ENCODE data around the gene SCARB1.

The SCARB1 gene

GRCh38 chr12:124811633-124812032 is 52.0 kb downstream of the SCARB1 start:
- no peaks in the 10 kb centered on the region for H3K36me3 ChIP-seq (ENCODE audit: insufficient read depth, low read length)
- no peak overlapping the region for H3K4me3 ChIP-seq (ENCODE audit: low read depth in 1 of 2, low read length in 2 of 2)
- H3K27me3 ChIP-seq (ENCODE audit: control insufficient read depth in 1 of 2, insufficient read depth in 2 of 2, low read length in 2 of 2) = no peaks in the 10 kb centered on the region
- H3K9ac ChIP-seq (ENCODE audit: low read length) = no peak overlapping the region
- H3K4me1 ChIP-seq (ENCODE audit: insufficient read depth, low read length) = no peaks in the 10 kb centered on the region
- H3K9me3 ChIP-seq (ENCODE audit: low read length) = no peaks in the 10 kb centered on the region
- no peak overlapping the region for H3K27ac ChIP-seq (ENCODE audit: low read depth, low read length)

GRCh38 chr12:124809878-124810277 is 53.8 kb downstream of the SCARB1 start:
- Histone ChIP-seq H3K9me3 (ENCODE audit: low read length) (no peaks in the 10 kb centered on the region), H3K27ac (ENCODE audit: low read depth, low read length) (no peak overlapping the region), H3K9ac (ENCODE audit: low read length) (no peak overlapping the region), H3K4me1 (ENCODE audit: insufficient read depth, low read length) (no peaks in the 10 kb centered on the region), H3K4me3 (ENCODE audit: low read depth in 1 of 2, low read length in 2 of 2) (no peak overlapping the region), H3K27me3 (ENCODE audit: control insufficient read depth in 1 of 2, insufficient read depth in 2 of 2, low read length in 2 of 2) (no peaks in the 10 kb centered on the region), H3K36me3 (ENCODE audit: insufficient read depth, low read length) (no peaks in the 10 kb centered on the region)

DNA sequence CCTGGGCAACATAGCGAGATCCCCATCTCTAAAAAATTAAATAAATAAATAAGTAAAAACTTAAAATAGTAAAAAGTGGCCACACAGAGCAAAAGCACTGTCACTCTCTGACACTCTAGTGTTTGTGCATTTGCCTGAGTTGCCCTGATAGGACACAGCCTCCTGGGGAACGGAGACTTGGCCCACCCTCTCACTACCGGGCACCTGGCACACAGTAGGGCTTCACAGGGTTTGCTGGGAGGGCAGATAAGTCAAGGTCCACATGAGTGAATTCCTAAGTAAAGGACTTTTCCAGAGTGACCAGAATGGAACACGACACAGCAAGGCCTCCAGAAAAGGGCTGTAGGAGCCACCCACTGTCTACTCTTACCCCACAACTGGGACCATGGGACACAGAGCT is 54.3 kb downstream of the SCARB1 start:
- H3K4me1 ChIP-seq (ENCODE audit: insufficient read depth, low read length) = peaks cover 4% of the 10 kb centered on the region
- H3K9me3 ChIP-seq (ENCODE audit: low read length) = no peaks in the 10 kb centered on the region
- no peak overlapping the region for H3K27ac ChIP-seq (ENCODE audit: low read depth, low read length)
- no peak overlapping the region for H3K9ac ChIP-seq (ENCODE audit: low read length)
- H3K4me3 ChIP-seq (ENCODE audit: low read depth in 1 of 2, low read length in 2 of 2) = no peak overlapping the region
- no peaks in the 10 kb centered on the region for H3K36me3 ChIP-seq (ENCODE audit: insufficient read depth, low read length)
- H3K27me3 ChIP-seq (ENCODE audit: control insufficient read depth in 1 of 2, insufficient read depth in 2 of 2, low read length in 2 of 2) = no peaks in the 10 kb centered on the region

DNA sequence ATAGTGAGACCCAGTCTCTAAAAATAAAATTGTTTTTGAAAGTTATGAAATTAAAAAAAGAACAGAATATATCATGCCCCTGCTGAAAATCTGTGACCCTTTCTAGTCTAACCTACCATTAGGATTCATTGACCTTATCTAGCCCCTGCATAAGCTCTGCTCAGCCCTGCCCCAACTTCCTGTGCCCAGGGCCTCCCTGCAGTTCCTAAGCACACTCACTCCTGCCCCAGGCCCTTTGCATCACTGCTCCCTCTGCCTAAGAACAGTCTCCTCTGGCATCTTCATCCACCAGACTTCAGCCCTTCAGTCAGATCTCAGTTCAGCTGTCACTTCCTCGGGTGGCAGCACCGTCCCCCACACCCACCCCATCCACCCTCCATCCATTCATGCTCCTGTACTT is 55.4 kb downstream of the SCARB1 start:
- Histone ChIP-seq H3K27ac (ENCODE audit: low read depth, low read length) (no peak overlapping the region), H3K36me3 (ENCODE audit: insufficient read depth, low read length) (no peaks in the 10 kb centered on the region)

DNA sequence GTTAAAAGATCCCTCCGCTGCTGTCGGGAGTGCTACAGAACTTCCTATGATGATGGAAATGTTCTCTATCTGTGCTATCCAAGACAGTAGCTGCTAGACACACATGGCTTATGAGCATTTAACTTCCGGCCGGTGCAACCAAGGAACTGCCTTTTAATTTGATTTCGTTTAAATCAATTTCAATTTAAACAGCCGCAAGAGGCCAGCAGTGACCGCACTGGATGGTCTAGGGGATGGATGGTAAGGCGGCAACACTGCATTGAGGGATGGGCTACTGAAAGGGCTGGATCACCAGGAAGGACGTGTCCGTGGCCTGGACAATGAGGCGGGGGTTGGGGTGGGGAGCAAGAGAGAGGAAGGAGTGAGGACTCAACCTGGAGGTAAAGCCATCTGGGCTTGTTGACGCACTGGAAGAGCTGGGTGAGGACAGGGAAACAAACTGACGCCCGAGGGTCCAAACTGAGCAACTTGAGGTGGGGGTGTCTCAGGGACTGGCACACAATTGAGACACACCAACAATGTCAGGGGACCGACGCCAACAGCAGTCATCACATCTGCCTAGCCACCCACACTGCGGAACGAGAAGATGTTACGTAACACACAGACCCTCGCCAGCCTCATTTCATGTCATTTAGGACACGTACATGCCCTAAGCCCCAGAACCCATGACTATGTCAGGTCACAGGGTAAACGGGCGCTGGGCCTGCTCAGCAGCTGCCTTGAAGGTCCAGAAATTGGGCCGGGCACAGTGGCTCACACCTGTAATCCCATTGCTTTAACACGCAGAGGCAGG is 57.6 kb downstream of the SCARB1 start:
- Histone ChIP-seq H3K9me3 (ENCODE audit: low read length) (no peaks in the 10 kb centered on the region), H3K4me1 (ENCODE audit: insufficient read depth, low read length) (peaks cover 9% of the 10 kb centered on the region), H3K9ac (ENCODE audit: low read length) (no peak overlapping the region), H3K36me3 (ENCODE audit: insufficient read depth, low read length) (no peaks in the 10 kb centered on the region), H3K27ac (ENCODE audit: low read depth, low read length) (no peak overlapping the region), H3K4me3 (ENCODE audit: low read depth in 1 of 2, low read length in 2 of 2) (no peak overlapping the region), H3K27me3 (ENCODE audit: control insufficient read depth in 1 of 2, insufficient read depth in 2 of 2, low read length in 2 of 2) (no peaks in the 10 kb centered on the region)

More for the DNA sequence above, 55.4 kb downstream of the SCARB1 start:
- no peaks in the 10 kb centered on the region for H3K9me3 ChIP-seq (ENCODE audit: low read length)
- H3K9ac ChIP-seq (ENCODE audit: low read length) = no peak overlapping the region
- H3K4me3 ChIP-seq (ENCODE audit: low read depth in 1 of 2, low read length in 2 of 2) = no peak overlapping the region
- no peaks in the 10 kb centered on the region for H3K27me3 ChIP-seq (ENCODE audit: control insufficient read depth in 1 of 2, insufficient read depth in 2 of 2, low read length in 2 of 2)
- peaks cover 9% of the 10 kb centered on the region for H3K4me1 ChIP-seq (ENCODE audit: insufficient read depth, low read length)

DNA sequence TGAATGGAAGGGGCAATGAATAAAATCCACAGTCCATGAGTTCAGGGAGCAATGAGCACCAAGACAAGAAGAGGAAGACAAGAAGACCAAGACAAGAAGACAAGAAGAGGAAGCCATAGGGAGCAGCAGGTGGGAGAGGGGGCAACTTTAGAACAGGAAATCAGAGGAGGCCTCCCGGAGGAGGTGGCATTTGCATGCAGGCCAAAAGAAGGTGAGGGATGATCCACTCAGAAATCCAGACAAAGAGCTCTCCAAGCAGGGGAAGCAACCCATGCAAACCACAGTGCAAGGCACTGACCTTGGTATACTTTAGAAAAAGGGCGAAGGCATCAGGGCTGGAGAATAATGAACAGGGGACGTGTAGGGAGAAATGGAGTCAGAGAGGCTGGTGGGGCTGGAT is 58.6 kb downstream of the SCARB1 start:
- H3K9ac ChIP-seq (ENCODE audit: low read length) = no peak overlapping the region
- H3K27ac ChIP-seq (ENCODE audit: low read depth, low read length) = no peak overlapping the region
- H3K27me3 ChIP-seq (ENCODE audit: control insufficient read depth in 1 of 2, insufficient read depth in 2 of 2, low read length in 2 of 2) = no peaks in the 10 kb centered on the region
- H3K4me1 ChIP-seq (ENCODE audit: insufficient read depth, low read length) = peaks cover 9% of the 10 kb centered on the region
- no peaks in the 10 kb centered on the region for H3K9me3 ChIP-seq (ENCODE audit: low read length)
- no peaks in the 10 kb centered on the region for H3K36me3 ChIP-seq (ENCODE audit: insufficient read depth, low read length)
- no peak overlapping the region for H3K4me3 ChIP-seq (ENCODE audit: low read depth in 1 of 2, low read length in 2 of 2)

GRCh38 chr12:124804011-124804621 is 59.5 kb downstream of the SCARB1 start:
- Histone ChIP-seq H3K4me3 (ENCODE audit: low read depth in 1 of 2, low read length in 2 of 2) (no peak overlapping the region), H3K4me1 (ENCODE audit: insufficient read depth, low read length) (peaks cover 9% of the 10 kb centered on the region), H3K36me3 (ENCODE audit: insufficient read depth, low read length) (no peaks in the 10 kb centered on the region), H3K27ac (ENCODE audit: low read depth, low read length) (peak overlapping the region; percentile 35), H3K9me3 (ENCODE audit: low read length) (no peaks in the 10 kb centered on the region), H3K27me3 (ENCODE audit: control insufficient read depth in 1 of 2, insufficient read depth in 2 of 2, low read length in 2 of 2) (no peaks in the 10 kb centered on the region), H3K9ac (ENCODE audit: low read length) (no peak overlapping the region)

DNA sequence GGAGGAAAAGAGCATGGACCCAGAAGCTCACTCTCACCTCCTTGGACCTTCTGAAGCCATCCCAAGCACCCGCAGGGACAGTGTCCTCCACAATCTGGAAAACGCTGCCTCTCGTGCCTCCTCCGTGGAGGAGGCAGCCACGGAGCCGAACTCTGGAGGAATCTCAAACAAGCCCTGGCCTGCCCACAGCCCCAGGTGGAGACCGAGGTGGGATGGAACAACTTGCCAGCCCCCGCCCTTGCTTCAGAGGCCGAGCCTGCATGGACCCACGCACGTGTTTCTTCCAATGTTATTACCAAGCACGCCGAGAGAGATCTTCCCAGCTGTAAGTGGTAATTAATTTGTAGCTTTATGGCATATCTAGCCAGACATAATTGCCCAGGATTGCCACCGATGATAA is 61.3 kb downstream of the SCARB1 start:
- H3K9me3 ChIP-seq (ENCODE audit: low read length) = no peaks in the 10 kb centered on the region
- H3K4me3 ChIP-seq (ENCODE audit: low read depth in 1 of 2, low read length in 2 of 2) = no peak overlapping the region
- peaks cover 9% of the 10 kb centered on the region for H3K4me1 ChIP-seq (ENCODE audit: insufficient read depth, low read length)
- H3K36me3 ChIP-seq (ENCODE audit: insufficient read depth, low read length) = no peaks in the 10 kb centered on the region
- H3K27me3 ChIP-seq (ENCODE audit: control insufficient read depth in 1 of 2, insufficient read depth in 2 of 2, low read length in 2 of 2) = no peaks in the 10 kb centered on the region
- H3K9ac ChIP-seq (ENCODE audit: low read length) = no peak overlapping the region
- no peak overlapping the region for H3K27ac ChIP-seq (ENCODE audit: low read depth, low read length)

DNA sequence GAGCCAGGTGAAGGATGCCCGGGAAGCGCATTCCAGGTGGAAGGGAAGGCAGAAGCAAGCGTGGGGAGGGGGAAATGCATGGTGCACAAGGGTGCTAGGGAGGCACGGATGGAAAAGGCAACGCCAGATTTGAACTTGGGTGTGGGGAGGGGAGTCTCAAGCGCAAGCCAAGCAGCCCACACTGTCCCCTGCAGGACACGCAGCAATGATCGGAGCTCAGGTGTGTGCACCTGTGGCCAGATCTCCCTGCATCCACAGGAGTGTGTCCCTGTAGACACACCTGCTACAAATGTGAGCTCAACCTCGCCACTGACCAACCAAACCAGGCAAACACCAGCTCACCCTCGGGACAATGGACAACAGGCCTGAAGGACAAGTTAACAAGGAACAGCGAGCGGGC is 63.2 kb downstream of the SCARB1 start:
- Histone ChIP-seq H3K27ac (ENCODE audit: low read depth, low read length) (no peak overlapping the region), H3K9me3 (ENCODE audit: low read length) (no peaks in the 10 kb centered on the region), H3K9ac (ENCODE audit: low read length) (no peak overlapping the region), H3K36me3 (ENCODE audit: insufficient read depth, low read length) (no peaks in the 10 kb centered on the region), H3K27me3 (ENCODE audit: control insufficient read depth in 1 of 2, insufficient read depth in 2 of 2, low read length in 2 of 2) (no peaks in the 10 kb centered on the region), H3K4me1 (ENCODE audit: insufficient read depth, low read length) (peaks cover 9% of the 10 kb centered on the region), H3K4me3 (ENCODE audit: low read depth in 1 of 2, low read length in 2 of 2) (no peak overlapping the region)

GRCh38 chr12:124797321-124797720 is 66.3 kb downstream of the SCARB1 start:
- H3K4me3 ChIP-seq (ENCODE audit: low read depth in 1 of 2, low read length in 2 of 2) = no peak overlapping the region
- no peaks in the 10 kb centered on the region for H3K9me3 ChIP-seq (ENCODE audit: low read length)
- no peak overlapping the region for H3K27ac ChIP-seq (ENCODE audit: low read depth, low read length)
- H3K9ac ChIP-seq (ENCODE audit: low read length) = no peak overlapping the region
- no peaks in the 10 kb centered on the region for H3K4me1 ChIP-seq (ENCODE audit: insufficient read depth, low read length)
- no peaks in the 10 kb centered on the region for H3K27me3 ChIP-seq (ENCODE audit: control insufficient read depth in 1 of 2, insufficient read depth in 2 of 2, low read length in 2 of 2)
- no peaks in the 10 kb centered on the region for H3K36me3 ChIP-seq (ENCODE audit: insufficient read depth, low read length)

- Histone ChIP-seq H3K27ac (ENCODE audit: low read depth, low read length) (no peak overlapping the region), H3K4me1 (ENCODE audit: insufficient read depth, low read length) (no peaks in the 10 kb centered on the region), H3K9me3 (ENCODE audit: low read length) (no peaks in the 10 kb centered on the region), H3K9ac (ENCODE audit: low read length) (no peak overlapping the region), H3K4me3 (ENCODE audit: low read depth in 1 of 2, low read length in 2 of 2) (no peak overlapping the region), H3K36me3 (ENCODE audit: insufficient read depth, low read length) (no peaks in the 10 kb centered on the region), H3K27me3 (ENCODE audit: control insufficient read depth in 1 of 2, insufficient read depth in 2 of 2, low read length in 2 of 2) (no peaks in the 10 kb centered on the region)
Measured at GRCh38 chr12:124796303-124796960, 67.2 kb downstream of the SCARB1 start.

Measured in muscle layer of colon (tissue), 2 donors.